HL-60 (cell line): Measurements from ENCODE around the gene SNTG2.

Experiments
- DNase-seq, 2 experiments: peaks; one replicate each; pipeline ENCODE4 v3.0.0-alpha.2; 2010 to 2020; ENCODE audit warnings: low read depth in 1 of 2, low spot score in 1 of 2
- H3K27ac ChIP-seq: fragments of 250-450 bp; sonication (Bioruptor Pico); replicated peaks from 2 replicates; pipeline ENCODE4 v1.5.1; 2020; ENCODE audit warnings: mild to moderate bottlenecking, moderate library complexity
- H3K27me3 ChIP-seq: fragments of 250-450 bp; sonication (Bioruptor Pico); 2 replicates; pipeline ENCODE4 v1.5.1; 2021; ENCODE audit warnings: mild to moderate bottlenecking, moderate library complexity; ENCODE audit not compliant: insufficient read depth, poor library complexity, severe bottlenecking
- H3K4me3 ChIP-seq: replicated peaks from 2 replicates; pipeline ENCODE4 v1.5.1; 2011; ENCODE audit warnings: mild to moderate bottlenecking, control low read depth, low read length; ENCODE audit not compliant: insufficient read depth
- CTCF ChIP-seq: IDR thresholded peaks from one replicate; pipeline ENCODE4 v1.5.1; 2011; ENCODE audit warnings: low read length, control low read depth, inconsistent platforms; ENCODE audit not compliant: insufficient read depth
- GABPA ChIP-seq: IDR thresholded peaks from 2 replicates; pipeline ENCODE4 v1.6.1; 2012; ENCODE audit warnings: low read depth
- POLR2AphosphoS5 ChIP-seq: IDR thresholded peaks from 2 replicates; pipeline ENCODE4 v1.6.1; 2012; ENCODE audit warnings: low read depth
- REST ChIP-seq: IDR thresholded peaks from 2 replicates; pipeline ENCODE4 v1.6.1; 2012; ENCODE audit warnings: low read depth; ENCODE audit not compliant: insufficient replicate concordance
- SPI1 ChIP-seq: IDR thresholded peaks from 2 replicates; pipeline ENCODE4 v1.6.1; 2012; ENCODE audit warnings: low read depth, mild to moderate bottlenecking, borderline replicate concordance

Gene SNTG2

GRCh38 chr2:1234731-1235308 is 284.2 kb downstream of the SNTG2 start:
- Histone ChIP-seq H3K4me3 (no peak overlapping the region), H3K27me3 (no peaks in the 10 kb centered on the region), H3K27ac (no peak overlapping the region)
- DNase-seq, result no peak
- no peak for TF ChIP-seq REST
- TF ChIP-seq SPI1, result no peak
- no peak for TF ChIP-seq CTCF
- no peak for TF ChIP-seq GABPA
- no peak for TF ChIP-seq POLR2AphosphoS5

- no peak for TF ChIP-seq POLR2AphosphoS5
- TF ChIP-seq CTCF, result no peak
- TF ChIP-seq SPI1, result no peak
- TF ChIP-seq GABPA, result no peak
- no peak for TF ChIP-seq REST
- H3K27ac ChIP-seq, result no peak overlapping the region
These were observed 285.2 kb downstream of the SNTG2 start for GRCh38 chr2:1235806-1236205.

GRCh38 chr2:1236606-1237005 is 286.0 kb downstream of the SNTG2 start:
- no peaks in the 10 kb centered on the region for H3K27me3 ChIP-seq
- TF ChIP-seq SPI1 (no peak), POLR2AphosphoS5 (no peak), CTCF (no peak), REST (no peak)
- no peak overlapping the region for H3K27ac ChIP-seq
- H3K4me3 ChIP-seq, result no peak overlapping the region
- DNase-seq, result no peak

More at GRCh38 chr2:1235806-1236205, 285.2 kb downstream of the SNTG2 start:
- DNase-seq, result no peak
- no peaks in the 10 kb centered on the region for H3K27me3 ChIP-seq
- no peak overlapping the region for H3K4me3 ChIP-seq
